A673 (cell line): ENCODE data around the gene DPYSL4. TPM values are rescaled to one million over a fixed set of nuclear protein-coding genes. Genes with fewer than 3 reads are reported as not detected.

Experiments
- BruUV-seq: library from RNA; stranded (reverse); fragments of 400-500 nt; replicated peaks from 2 replicates; lab custom pipeline; 2021; lab: Mats Ljungman, UMichigan
- CTCF ChIA-PET: fragments of 300-600 bp; sonication (Branson Sonifier 250); formaldehyde crosslinking; loops from one replicate; lab custom pipeline; 2022; ENCODE audit warnings: antibody characterized with exemption; lab: Charles Lee
- POLR2A ChIA-PET: fragments of 300-600 bp; sonication (Branson Sonifier 250); formaldehyde crosslinking; loops from one replicate; lab custom pipeline; 2022; ENCODE audit warnings: antibody characterized with exemption; ENCODE audit not compliant: low non-redundant PET; lab: Charles Lee
- DNase-seq: peaks from one replicate; pipeline ENCODE4 v3.0.0-alpha.2; 2015; ENCODE audit warnings: low spot score
- H3K27ac ChIP-seq: fragments of 200-600 bp; sonication (generic); 2 replicates; pipeline ENCODE4 v1.5.1; 2016; ENCODE audit warnings: mixed run types, low read depth, mild to moderate bottlenecking, mixed read lengths, antibody characterized with exemption, low read length; ENCODE audit not compliant: poor library complexity, severe bottlenecking
- H3K27me3 ChIP-seq: fragments of 200-600 bp; sonication (generic); replicated peaks from 2 replicates; pipeline ENCODE4 v1.6.1; 2017; ENCODE audit warnings: mixed run types, low read depth, mild to moderate bottlenecking, mixed read lengths, antibody characterized with exemption, low read length; ENCODE audit not compliant: insufficient read depth, poor library complexity
- H3K36me3 ChIP-seq: fragments of 200-600 bp; sonication (generic); 2 replicates; pipeline ENCODE4 v1.6.1; 2016; ENCODE audit warnings: mixed run types, mild to moderate bottlenecking, mixed read lengths, antibody characterized with exemption, low read length; ENCODE audit not compliant: insufficient read depth, poor library complexity, severe bottlenecking
- H3K4me1 ChIP-seq: fragments of 200-600 bp; sonication (generic); 2 replicates; pipeline ENCODE4 v1.6.1; 2017; ENCODE audit warnings: mixed run types, mild to moderate bottlenecking, mixed read lengths, antibody characterized with exemption, low read length; ENCODE audit not compliant: insufficient read depth, poor library complexity, severe bottlenecking
- H3K4me3 ChIP-seq: fragments of 200-600 bp; sonication (generic); 2 replicates; pipeline ENCODE4 v1.5.1; 2016; ENCODE audit warnings: low read depth, mixed run types, mild to moderate bottlenecking, mixed read lengths, low read length; ENCODE audit not compliant: poor library complexity, severe bottlenecking
- H3K9me3 ChIP-seq: fragments of 200-600 bp; sonication (generic); 2 replicates; pipeline ENCODE4 v1.6.1; 2016; ENCODE audit warnings: mixed run types, low read depth, mild to moderate bottlenecking, mixed read lengths, antibody characterized with exemption, low read length; ENCODE audit not compliant: poor library complexity, severe bottlenecking
- EZH2 ChIP-seq: fragments of 200-600 bp; sonication (generic); IDR thresholded peaks from 2 replicates; pipeline ENCODE4 v1.6.1; 2017; ENCODE audit warnings: borderline replicate concordance, low read depth, mild to moderate bottlenecking, mixed read lengths, antibody characterized with exemption, low read length; ENCODE audit not compliant: poor library complexity, severe bottlenecking
- intact Hi-C: fragments of 100-400 bp; cut with micrococcal nuclease; formaldehyde crosslinking; loops from one replicate; pipeline ENCODE4 v1.10.0; 2022; ENCODE audit not compliant: unreplicated experiment
- total RNA-seq: library from RNA; stranded (reverse); gene quantifications from 2 replicates; pipeline ENCODE4 v1.2.3, GENCODE V29; 2021
- TF ChIP-seq, protein P1 (sequence below): fragments of 300-800, 200-600 bp; sonication (generic); conservative IDR thresholded peaks from 2 replicates; pipeline ENCODE4 v1.5.1; 2017; ENCODE audit warnings: low read depth, mild to moderate bottlenecking, antibody characterized with exemption, low read length, moderate library complexity, mixed read lengths

The DPYSL4 gene
- total RNA-seq, 1 experiment from 2014 or later = 13.1 TPM

DNA sequence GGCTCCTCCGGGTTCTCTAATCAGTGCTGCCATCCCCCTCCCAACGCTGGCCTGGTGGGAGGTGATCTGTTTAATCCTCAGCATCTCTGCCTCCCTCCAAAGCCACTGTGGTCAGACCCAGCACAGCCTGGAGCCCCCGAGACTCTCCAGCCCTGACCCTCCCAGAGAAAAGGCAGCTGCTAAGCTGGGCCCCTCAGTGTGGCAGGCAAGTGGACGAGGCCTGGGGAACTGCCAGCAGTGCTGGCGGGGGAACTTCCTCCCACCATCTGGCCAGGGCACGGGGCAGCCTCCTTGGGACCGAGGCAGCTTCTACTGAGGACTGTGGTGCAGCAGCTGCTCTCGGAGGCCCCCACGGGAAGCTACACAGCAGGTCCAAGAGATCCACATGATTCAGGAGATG lies 51.1 kb downstream of the DPYSL4 start:
- no peak overlapping the region for H3K27ac ChIP-seq
- no peak for DNase-seq
- no peaks in the 10 kb centered on the region for H3K9me3 ChIP-seq
- ChIA-PET POLR2A (no interaction called here), CTCF (no interaction called here)
- no TSS peak for BruUV-seq
- no peaks in the 10 kb centered on the region for H3K4me1 ChIP-seq
- TF ChIP-seq, protein P1, sequence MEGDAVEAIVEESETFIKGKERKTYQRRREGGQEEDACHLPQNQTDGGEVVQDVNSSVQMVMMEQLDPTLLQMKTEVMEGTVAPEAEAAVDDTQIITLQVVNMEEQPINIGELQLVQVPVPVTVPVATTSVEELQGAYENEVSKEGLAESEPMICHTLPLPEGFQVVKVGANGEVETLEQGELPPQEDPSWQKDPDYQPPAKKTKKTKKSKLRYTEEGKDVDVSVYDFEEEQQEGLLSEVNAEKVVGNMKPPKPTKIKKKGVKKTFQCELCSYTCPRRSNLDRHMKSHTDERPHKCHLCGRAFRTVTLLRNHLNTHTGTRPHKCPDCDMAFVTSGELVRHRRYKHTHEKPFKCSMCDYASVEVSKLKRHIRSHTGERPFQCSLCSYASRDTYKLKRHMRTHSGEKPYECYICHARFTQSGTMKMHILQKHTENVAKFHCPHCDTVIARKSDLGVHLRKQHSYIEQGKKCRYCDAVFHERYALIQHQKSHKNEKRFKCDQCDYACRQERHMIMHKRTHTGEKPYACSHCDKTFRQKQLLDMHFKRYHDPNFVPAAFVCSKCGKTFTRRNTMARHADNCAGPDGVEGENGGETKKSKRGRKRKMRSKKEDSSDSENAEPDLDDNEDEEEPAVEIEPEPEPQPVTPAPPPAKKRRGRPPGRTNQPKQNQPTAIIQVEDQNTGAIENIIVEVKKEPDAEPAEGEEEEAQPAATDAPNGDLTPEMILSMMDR = no peak
- TF ChIP-seq EZH2 = no peak
- intact Hi-C loops = no loop called here
- H3K4me3 ChIP-seq = no peak overlapping the region
- H3K27me3 ChIP-seq = no peaks in the 10 kb centered on the region
- H3K36me3 ChIP-seq = no peaks in the 10 kb centered on the region

DNA sequence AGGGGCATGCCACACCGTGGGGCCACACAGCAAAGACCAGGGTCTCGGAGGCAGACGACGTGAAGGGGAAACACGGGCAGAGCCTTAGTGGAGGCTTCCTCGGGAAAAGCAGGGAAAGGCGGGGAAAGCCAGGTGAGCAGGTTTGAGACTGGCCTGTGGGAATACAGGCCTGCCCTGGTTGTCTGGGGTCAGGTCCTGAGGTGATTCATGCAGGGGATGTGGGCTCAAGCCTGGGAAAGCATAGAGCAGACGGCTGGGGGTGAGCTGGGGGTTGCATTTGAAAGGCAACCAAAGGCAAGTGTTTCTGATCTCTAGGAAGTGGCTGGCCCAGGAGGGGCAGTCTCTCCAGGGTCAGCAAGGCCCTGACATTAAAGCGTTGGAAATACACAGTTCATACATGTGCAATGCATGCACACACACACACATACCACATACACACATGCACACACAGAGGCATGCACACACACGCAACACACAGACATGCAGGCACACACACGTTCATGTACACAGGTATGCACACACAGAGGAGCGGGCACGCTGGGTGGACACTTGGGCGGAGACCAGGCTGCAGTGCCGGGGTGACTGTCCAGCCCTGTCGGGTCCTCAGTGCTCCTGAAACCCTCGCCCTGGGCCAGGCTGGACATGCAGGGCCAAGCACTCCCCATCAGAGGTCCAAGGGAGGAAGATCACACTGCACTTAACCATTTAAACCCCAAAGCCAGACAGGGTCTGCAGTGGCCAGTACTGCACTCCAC lies 51.8 kb downstream of the DPYSL4 start:
- DNase-seq = no peak
- no peaks in the 10 kb centered on the region for H3K9me3 ChIP-seq
- H3K27ac ChIP-seq = no peak overlapping the region
- ChIA-PET CTCF (no interaction called here), POLR2A (no interaction called here)
- no TSS peak for BruUV-seq
- no peaks in the 10 kb centered on the region for H3K27me3 ChIP-seq
- TF ChIP-seq, protein P1 = no peak
- TF ChIP-seq EZH2 = no peak
- H3K36me3 ChIP-seq = no peaks in the 10 kb centered on the region
- no peak overlapping the region for H3K4me3 ChIP-seq
- intact Hi-C loops = no loop called here
- no peaks in the 10 kb centered on the region for H3K4me1 ChIP-seq

DNA sequence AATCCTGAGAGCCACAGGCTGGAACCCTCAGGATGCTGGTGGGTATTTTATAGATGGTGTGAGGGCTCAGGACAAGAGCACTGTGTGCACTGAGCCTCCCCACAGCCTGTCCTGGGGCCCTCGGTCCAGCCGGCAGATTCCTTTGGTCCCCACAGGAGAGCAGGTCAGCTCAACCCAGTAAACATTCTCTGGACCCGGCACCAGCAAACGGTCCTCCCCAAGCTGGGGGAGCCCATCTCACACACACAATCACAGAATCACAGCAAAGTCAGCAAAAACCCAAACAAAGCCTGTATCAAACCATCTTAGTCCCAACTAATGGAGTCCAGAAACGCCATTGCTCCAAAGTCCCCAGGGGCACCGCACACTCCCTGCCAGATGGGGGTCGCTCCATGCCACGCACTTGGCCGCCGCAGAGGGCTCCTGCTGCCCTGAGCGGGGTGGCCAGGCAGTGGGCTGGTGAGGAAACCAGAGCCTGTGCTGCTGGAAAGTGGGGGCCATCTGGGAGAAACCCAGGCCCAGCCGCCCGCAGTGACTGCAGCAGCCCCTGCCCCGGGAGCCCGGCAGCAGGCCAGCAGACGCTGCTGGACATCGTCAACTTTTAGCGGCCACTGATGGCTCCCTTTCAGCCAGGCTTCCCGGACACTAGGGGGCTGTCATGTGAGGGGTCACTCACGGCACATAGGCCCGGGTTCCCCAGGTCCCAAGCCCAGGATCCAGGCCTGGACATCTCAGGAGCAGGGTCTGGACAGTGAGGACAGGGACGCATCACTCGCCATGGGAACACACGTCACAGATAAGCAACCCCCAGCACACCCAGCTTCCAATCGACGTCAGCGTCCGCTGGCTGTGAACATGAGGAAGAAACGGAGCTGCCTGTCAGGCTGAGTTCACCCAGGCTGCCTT lies 52.6 kb downstream of the DPYSL4 start:
- TF ChIP-seq, protein P1 = no peak
- Histone ChIP-seq H3K27ac (no peak overlapping the region), H3K27me3 (no peaks in the 10 kb centered on the region), H3K4me3 (no peak overlapping the region), H3K36me3 (no peaks in the 10 kb centered on the region), H3K4me1 (no peaks in the 10 kb centered on the region), H3K9me3 (no peaks in the 10 kb centered on the region)
- DNase-seq = no peak
- CTCF ChIA-PET = no interaction called here
- POLR2A ChIA-PET = no interaction called here
- intact Hi-C loops = no loop called here
- BruUV-seq = no TSS peak
